ENCODE results near the gene MOB1A. TPM values are rescaled to one million over a fixed set of nuclear protein-coding genes. Genes with fewer than 3 reads are reported as not detected.
"Not testable (repeated sequence)": the region's sequence is repeated elsewhere in the genome, so short reads cannot be mapped to it uniquely, and the experiment has no call there.

Gene MOB1A
- total RNA-seq, 1 donor from 2014 or later, result 96.1 TPM

DNA sequence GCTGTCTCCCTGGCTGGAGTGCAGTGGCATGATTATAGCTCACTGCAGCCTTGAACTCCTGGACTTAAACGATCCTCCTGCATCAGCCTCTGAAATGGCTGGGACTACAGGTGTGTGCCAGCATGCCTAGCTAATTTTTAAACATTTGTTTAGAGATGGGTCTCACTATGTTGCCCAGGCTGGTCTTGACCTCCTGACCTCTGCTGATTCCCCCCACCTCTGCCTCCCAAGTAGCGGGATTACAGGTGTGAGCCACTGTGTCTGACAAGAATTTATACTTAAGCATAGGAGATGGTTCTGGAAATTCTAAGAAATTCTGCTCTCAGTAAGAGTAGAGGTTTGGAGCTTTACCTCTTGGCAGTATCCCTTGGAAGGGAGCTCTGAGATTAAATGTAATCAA, 38.0 kb upstream of the MOB1A start:
- TF ChIP-seq, protein P1, sequence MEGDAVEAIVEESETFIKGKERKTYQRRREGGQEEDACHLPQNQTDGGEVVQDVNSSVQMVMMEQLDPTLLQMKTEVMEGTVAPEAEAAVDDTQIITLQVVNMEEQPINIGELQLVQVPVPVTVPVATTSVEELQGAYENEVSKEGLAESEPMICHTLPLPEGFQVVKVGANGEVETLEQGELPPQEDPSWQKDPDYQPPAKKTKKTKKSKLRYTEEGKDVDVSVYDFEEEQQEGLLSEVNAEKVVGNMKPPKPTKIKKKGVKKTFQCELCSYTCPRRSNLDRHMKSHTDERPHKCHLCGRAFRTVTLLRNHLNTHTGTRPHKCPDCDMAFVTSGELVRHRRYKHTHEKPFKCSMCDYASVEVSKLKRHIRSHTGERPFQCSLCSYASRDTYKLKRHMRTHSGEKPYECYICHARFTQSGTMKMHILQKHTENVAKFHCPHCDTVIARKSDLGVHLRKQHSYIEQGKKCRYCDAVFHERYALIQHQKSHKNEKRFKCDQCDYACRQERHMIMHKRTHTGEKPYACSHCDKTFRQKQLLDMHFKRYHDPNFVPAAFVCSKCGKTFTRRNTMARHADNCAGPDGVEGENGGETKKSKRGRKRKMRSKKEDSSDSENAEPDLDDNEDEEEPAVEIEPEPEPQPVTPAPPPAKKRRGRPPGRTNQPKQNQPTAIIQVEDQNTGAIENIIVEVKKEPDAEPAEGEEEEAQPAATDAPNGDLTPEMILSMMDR (IDR thresholded peaks at IDR 0.05), result no peak
- Mint-ChIP-seq H3K36me3 (ENCODE audit: unreplicated experiment) (peaks cover 58% of the 10 kb centered on the region), H3K4me1 (ENCODE audit: unreplicated experiment) (no peaks in the 10 kb centered on the region), H3K9me3 (ENCODE audit: unreplicated experiment) (no peaks in the 10 kb centered on the region), H3K4me3 (ENCODE audit: unreplicated experiment) (no peak overlapping the region), H3K27me3 (ENCODE audit: unreplicated experiment) (no peaks in the 10 kb centered on the region), H3K27ac (ENCODE audit: unreplicated experiment) (no peak overlapping the region)
- DNase-seq (ENCODE audit: extremely low spot score, unreplicated experiment), result peak; percentile 15

DNA sequence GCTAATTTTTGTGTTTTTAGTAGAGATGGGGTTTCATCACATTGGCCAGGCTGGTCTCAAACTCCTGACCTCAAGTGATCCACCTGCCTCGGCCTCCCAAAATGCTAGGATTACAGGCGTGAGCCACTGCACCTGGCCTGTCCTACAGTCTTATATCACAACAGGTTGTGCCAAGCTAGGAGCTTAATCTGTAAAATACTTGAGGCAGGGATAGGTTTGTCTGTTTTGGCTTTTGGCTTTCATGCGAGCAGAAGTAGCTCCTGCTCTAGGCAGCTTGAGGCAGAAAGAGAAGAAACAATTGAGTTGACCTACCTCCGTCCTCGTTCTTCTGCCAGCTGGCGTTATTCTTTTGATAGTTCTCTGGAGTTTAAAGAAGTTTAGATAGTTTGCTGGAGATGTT, 37.1 kb upstream of the MOB1A start:
- not testable (repeated sequence) for H3K4me3 Mint-ChIP-seq (ENCODE audit: unreplicated experiment); H3K27ac Mint-ChIP-seq (ENCODE audit: unreplicated experiment); H3K9me3 Mint-ChIP-seq (ENCODE audit: unreplicated experiment); H3K4me1 Mint-ChIP-seq (ENCODE audit: unreplicated experiment); H3K27me3 Mint-ChIP-seq (ENCODE audit: unreplicated experiment)
- DNase-seq (ENCODE audit: extremely low spot score, unreplicated experiment), result peak; percentile 38
- H3K36me3 Mint-ChIP-seq (ENCODE audit: unreplicated experiment), result peaks cover 57% of the 10 kb centered on the region

DNA sequence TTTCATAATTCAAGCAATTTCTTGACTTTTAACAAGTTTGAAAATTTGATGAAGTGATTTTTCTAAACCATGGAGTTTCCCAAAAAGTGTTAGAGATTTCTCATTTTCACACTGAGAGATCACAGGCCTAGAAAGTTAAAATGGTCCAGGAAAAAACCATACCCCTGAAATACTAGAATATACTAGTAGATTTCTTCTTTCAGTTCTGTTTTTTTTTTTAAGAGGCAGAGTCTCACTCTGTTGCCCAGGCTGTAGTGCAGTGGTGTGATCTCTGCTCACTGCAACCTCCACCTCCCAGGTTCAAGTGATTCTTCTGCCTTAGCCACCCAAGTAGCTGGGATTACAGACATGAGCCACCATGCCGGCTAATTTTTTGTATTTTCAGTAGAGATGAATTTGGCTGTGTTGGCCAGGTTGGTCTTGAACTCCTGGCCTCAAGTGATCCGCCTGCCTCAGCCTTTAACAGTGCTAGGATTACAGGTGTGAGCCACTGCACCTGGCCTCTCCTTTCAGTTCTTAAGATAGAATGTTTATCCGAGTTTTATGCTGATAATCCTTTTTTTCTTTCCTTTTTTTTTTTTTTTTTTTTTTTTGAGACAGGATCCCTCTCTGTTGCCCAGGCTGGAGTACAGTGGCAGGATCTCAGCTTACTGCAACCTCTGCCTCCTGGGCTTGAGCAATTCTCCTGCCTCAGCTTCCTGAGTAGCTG, 34.2 kb upstream of the MOB1A start:
- H3K4me3 Mint-ChIP-seq (ENCODE audit: unreplicated experiment), result no peak overlapping the region
- DNase-seq (ENCODE audit: extremely low spot score, unreplicated experiment), result peak; percentile 19
- peaks cover 64% of the 10 kb centered on the region for H3K36me3 Mint-ChIP-seq (ENCODE audit: unreplicated experiment)
- no peaks in the 10 kb centered on the region for H3K9me3 Mint-ChIP-seq (ENCODE audit: unreplicated experiment)
- H3K27ac Mint-ChIP-seq (ENCODE audit: unreplicated experiment), result no peak overlapping the region
- TF ChIP-seq, protein P1 (IDR thresholded peaks at IDR 0.05), result no peak
- peaks cover 26% of the 10 kb centered on the region for H3K4me1 Mint-ChIP-seq (ENCODE audit: unreplicated experiment)
- no peaks in the 10 kb centered on the region for H3K27me3 Mint-ChIP-seq (ENCODE audit: unreplicated experiment)

DNA sequence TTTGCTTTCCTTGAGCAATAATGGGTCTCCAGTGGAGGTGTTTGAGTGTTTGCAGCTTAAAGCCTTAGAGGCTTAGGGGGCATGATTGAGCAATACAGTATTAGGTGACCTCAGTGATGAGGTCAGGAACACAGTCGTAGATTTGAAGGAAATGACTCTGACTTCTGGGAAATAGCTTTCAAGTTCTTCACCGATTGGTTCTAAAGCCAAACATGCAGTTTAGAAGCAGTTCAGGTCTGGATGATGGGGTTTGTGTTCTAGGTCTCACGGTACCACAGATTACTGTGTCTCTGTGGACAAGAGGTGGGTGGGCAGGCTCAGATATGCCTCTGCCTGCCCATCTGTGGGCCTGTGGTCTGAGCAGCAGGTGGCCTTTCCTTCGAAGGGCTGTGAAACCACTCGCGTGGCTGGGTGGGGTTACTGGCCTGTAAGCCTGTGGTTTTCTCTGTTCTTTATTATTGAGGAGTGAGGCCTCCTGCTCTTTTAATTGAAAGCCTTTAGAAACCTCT, 27.6 kb upstream of the MOB1A start:
- Mint-ChIP-seq H3K36me3 (ENCODE audit: unreplicated experiment) (peaks cover 53% of the 10 kb centered on the region), H3K9me3 (ENCODE audit: unreplicated experiment) (no peaks in the 10 kb centered on the region), H3K4me1 (ENCODE audit: unreplicated experiment) (peaks cover 83% of the 10 kb centered on the region), H3K27me3 (ENCODE audit: unreplicated experiment) (no peaks in the 10 kb centered on the region), H3K27ac (ENCODE audit: unreplicated experiment) (peak overlapping the region; percentile 64), H3K4me3 (ENCODE audit: unreplicated experiment) (peak overlapping the region; percentile 10)
- TF ChIP-seq, protein P1 (IDR thresholded peaks at IDR 0.05), result no peak
- DNase-seq (ENCODE audit: extremely low spot score, unreplicated experiment), result no peak

DNA sequence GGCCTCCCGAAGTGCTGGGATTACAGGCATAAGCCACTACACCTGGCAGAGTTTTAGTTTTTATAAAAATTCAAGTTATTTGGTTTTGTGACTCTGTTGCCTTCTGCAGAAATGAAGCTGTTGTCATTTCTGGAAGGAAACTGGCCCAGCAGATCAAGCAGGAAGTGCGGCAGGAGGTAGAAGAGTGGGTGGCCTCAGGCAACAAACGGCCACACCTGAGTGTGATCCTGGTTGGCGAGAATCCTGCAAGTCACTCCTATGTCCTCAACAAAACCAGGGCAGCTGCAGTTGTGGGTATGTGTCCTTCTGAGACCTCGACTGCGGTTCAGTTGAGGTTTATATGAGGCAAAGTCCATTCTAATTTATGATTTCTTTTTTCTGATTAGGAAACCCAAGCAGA, 26.9 kb upstream of the MOB1A start:
- TF ChIP-seq, protein P1 (IDR thresholded peaks at IDR 0.05), result no peak
- H3K27ac Mint-ChIP-seq (ENCODE audit: unreplicated experiment), result no peak overlapping the region
- H3K4me3 Mint-ChIP-seq (ENCODE audit: unreplicated experiment), result no peak overlapping the region
- peaks cover 50% of the 10 kb centered on the region for H3K36me3 Mint-ChIP-seq (ENCODE audit: unreplicated experiment)
- no peaks in the 10 kb centered on the region for H3K27me3 Mint-ChIP-seq (ENCODE audit: unreplicated experiment)
- H3K9me3 Mint-ChIP-seq (ENCODE audit: unreplicated experiment), result no peaks in the 10 kb centered on the region
- peaks cover 89% of the 10 kb centered on the region for H3K4me1 Mint-ChIP-seq (ENCODE audit: unreplicated experiment)
- DNase-seq (ENCODE audit: extremely low spot score, unreplicated experiment), result no peak

Measured in osteocyte (in vitro differentiated cells).